ENCODE measurements around the gene FHOD3. TPM values are rescaled to one million over a fixed set of nuclear protein-coding genes. Genes with fewer than 3 reads are reported as not detected.

FHOD3 gene
- total and polyA plus RNA-seq, 9 of the 15 experiments (the other 6 are each of a cell fraction or from before 2014, with no cell fraction given) = 0.11 TPM; not detected in 8

GRCh38 chr18:36809590-36810381 lies 512.3 kb downstream of the FHOD3 start:
- Histone ChIP-seq H3K79me2 (ENCODE audit: control insufficient read depth, insufficient read depth, low read length) (peaks cover 15% of the 10 kb centered on the region), H3K4me2 (ENCODE audit: insufficient read depth, low read length) (no peak overlapping the region), H3K27me3 (ENCODE audit: control insufficient read depth in 2 of 2, insufficient read depth in 2 of 2, low read length in 2 of 2) (no peaks in the 10 kb centered on the region), H3K27ac (ENCODE audit: extremely low read depth, low read depth, low read length) (no peak overlapping the region), H2AFZ (ENCODE audit: low read depth, low read length) (no peak overlapping the region), H4K20me1 (replicated peaks; ENCODE audit: control insufficient read depth, insufficient read depth, low read length) (no peaks in the 10 kb centered on the region), H3K36me3 (ENCODE audit: control insufficient read depth, insufficient read depth, low read length) (peaks cover 84% of the 10 kb centered on the region), H3K4me1 (replicated peaks in 1 of 2; ENCODE audit: control insufficient read depth in 2 of 2, insufficient read depth in 2 of 2, low read length in 2 of 2) (peaks cover 0 to 18% of the 10 kb centered on the region in 2 experiments; a peak in 2 of 5 replicates), H3K4me3 (no peak overlapping the region), H3K9me3 (replicated peaks; ENCODE audit: control insufficient read depth, insufficient read depth, low read depth, low read length) (no peaks in the 10 kb centered on the region), H3K9ac (ENCODE audit: insufficient read depth in 1 of 2, low read depth in 2 of 2, low read length in 2 of 2) (no peak overlapping the region), H3K9me1 (ENCODE audit: control insufficient read depth, insufficient read depth, low read length) (peaks cover 5% of the 10 kb centered on the region)
- 32% methylated on average over 6 of the region's 6 CpGs for WGBS (ENCODE audit: insufficient coverage, low coverage, missing lambda C conversion rate)
- FAIRE-seq = peak; percentile 97
- POLR2A ChIA-PET = interaction anchor here (0.9 kb wide), 1 partner anchor 9 kb away, joined by 4 read pairs; no protein-coding TSS in a partner anchor
- CTCF ChIA-PET (ENCODE audit: low intra/inter-chr PET ratio) = interaction anchor here (1.4 to 2.6 kb wide), 4 partner anchors 40 to 714 kb away, joined by 3 to 14 read pairs (median 6); no protein-coding TSS in a partner anchor
- BruUV-seq (replicated peaks) = no TSS peak
- intact Hi-C loops (cut with micrococcal nuclease) (loop anchor here (1.0 to 5.0 kb wide), 3 partner anchors 42 to 121 kb away; no protein-coding TSS in a partner anchor), in situ Hi-C loops (cut with MboI) (no loop called here)
- peak; percentile 91 for ATAC-seq
- peak; percentile 79 to 82 (median 82) for DNase-seq (ENCODE audit: extremely low read depth in 1 of 4, low spot score in 3 of 4)
- TF ChIP-seq ZNF512 (tag; IDR thresholded peaks at IDR 0.05) = no peak
- no peak for TF ChIP-seq BHLHE40 (IDR thresholded peaks at IDR 0.05; ENCODE audit: low read length)
- TF ChIP-seq EWSR1 (IDR thresholded peaks at IDR 0.05; ENCODE audit: borderline replicate concordance, low read depth, partially characterized antibody) = no peak
- TF ChIP-seq, protein P1, sequence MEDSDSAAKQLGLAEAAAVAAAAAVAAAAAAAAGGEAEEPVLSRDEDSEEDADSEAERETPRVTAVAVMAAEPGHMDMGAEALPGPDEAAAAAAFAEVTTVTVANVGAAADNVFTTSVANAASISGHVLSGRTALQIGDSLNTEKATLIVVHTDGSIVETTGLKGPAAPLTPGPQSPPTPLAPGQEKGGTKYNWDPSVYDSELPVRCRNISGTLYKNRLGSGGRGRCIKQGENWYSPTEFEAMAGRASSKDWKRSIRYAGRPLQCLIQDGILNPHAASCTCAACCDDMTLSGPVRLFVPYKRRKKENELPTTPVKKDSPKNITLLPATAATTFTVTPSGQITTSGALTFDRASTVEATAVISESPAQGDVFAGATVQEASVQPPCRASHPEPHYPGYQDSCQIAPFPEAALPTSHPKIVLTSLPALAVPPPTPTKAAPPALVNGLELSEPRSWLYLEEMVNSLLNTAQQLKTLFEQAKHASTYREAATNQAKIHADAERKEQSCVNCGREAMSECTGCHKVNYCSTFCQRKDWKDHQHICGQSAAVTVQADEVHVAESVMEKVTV (CRISPR knock-in tag; IDR thresholded peaks at IDR 0.05) = 0 out of 2 replicates have a peak, but pooled peaks have one; percentile 15
- TF ChIP-seq ZKSCAN3 (CRISPR knock-in tag; IDR thresholded peaks at IDR 0.05) = no peak
- no peak for TF ChIP-seq POLR2H (tag; IDR thresholded peaks at IDR 0.05; ENCODE audit: low read depth)
- TF ChIP-seq JUND (IDR thresholded peaks at IDR 0.05; ENCODE audit: borderline replicate concordance, low read depth, low read length) = peak; percentile 18; the same call in 1 of the 2 replicates
- TF ChIP-seq JUND (tag; IDR thresholded peaks at IDR 0.05; ENCODE audit: borderline replicate concordance, low read depth, low read length) = no peak
- peak; percentile 30; the same call in 1 of the 2 replicates for TF ChIP-seq CHAMP1 (IDR thresholded peaks at IDR 0.05)
- TF ChIP-seq, protein P2, sequence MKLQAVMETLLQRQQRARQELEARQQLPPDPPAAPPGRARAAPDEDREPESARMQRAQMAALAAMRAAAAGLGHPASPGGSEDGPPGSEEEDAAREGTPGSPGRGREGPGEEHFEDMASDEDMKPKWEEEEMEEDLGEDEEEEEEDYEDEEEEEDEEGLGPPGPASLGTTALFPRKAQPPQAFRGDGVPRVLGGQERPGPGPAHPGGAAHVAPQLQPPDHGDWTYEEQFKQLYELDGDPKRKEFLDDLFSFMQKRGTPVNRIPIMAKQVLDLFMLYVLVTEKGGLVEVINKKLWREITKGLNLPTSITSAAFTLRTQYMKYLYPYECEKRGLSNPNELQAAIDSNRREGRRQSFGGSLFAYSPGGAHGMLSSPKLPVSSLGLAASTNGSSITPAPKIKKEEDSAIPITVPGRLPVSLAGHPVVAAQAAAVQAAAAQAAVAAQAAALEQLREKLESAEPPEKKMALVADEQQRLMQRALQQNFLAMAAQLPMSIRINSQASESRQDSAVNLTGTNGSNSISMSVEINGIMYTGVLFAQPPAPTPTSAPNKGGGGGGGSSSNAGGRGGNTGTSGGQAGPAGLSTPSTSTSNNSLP (IDR thresholded peaks at IDR 0.05; ENCODE audit: borderline replicate concordance, low read depth, low read length) = 0 out of 2 replicates have a peak, but pooled peaks have one; percentile 45
- TF ChIP-seq KDM4B (IDR thresholded peaks at IDR 0.05; ENCODE audit: borderline replicate concordance in 2 of 2, low read depth in 1 of 2) = no peak
- TF ChIP-seq RAD21 (CRISPR knock-in tag; conservative IDR thresholded peaks at IDR 0.05 in 1 of 2, IDR thresholded peaks at IDR 0.05 in 1 of 2) = peak; percentile 37 to 61

All from K562 (cell line).